Endothelial cell of umbilical vein (primary cell): Measurements from ENCODE around the gene GNAO1. TPM values are rescaled to one million over a fixed set of nuclear protein-coding genes. Genes with fewer than 3 reads are reported as not detected.

Source experiments
- BruUV-seq: library from RNA; stranded (reverse); fragments of 400-500 nt; replicated peaks from 2 replicates; lab custom pipeline; 2021; lab: Mats Ljungman, UMichigan
- CTCF ChIA-PET: fragments of 300-600, 350-600 bp; sonication (Branson Sonifier 250); formaldehyde crosslinking; loops from one replicate; lab custom pipeline; 2021; ENCODE audit warnings: antibody characterized with exemption, inconsistent platforms; lab: Charles Lee
- POLR2A ChIA-PET: fragments of 300-600, 350-600 bp; sonication (Branson Sonifier 250); formaldehyde crosslinking; loops from one replicate; lab custom pipeline; 2021; ENCODE audit warnings: antibody characterized with exemption, inconsistent platforms; lab: Charles Lee
- DNase-seq: peaks from one replicate; pipeline ENCODE4 v3.0.0-alpha.2; 2011; ENCODE audit warnings: low read depth, low spot score
- FAIRE-seq: peaks from 2 replicates; lab custom pipeline; 2011; peaks lifted over from hg19 to GRCh38; lab: Jason Lieb, UNC
- H2AFZ ChIP-seq: 2 replicates; pipeline ENCODE4 v1.6.0; 2012; ENCODE audit warnings: low read depth, low read length, control low read depth, inconsistent platforms
- H3K27ac ChIP-seq: 2 replicates; pipeline ENCODE4 v1.5.1; 2011; ENCODE audit warnings: low read depth, mild to moderate bottlenecking, control low read depth, low read length, moderate library complexity; ENCODE audit not compliant: insufficient read depth
- H3K27me3 ChIP-seq, 2 experiments: 2 replicates each; pipeline versions ENCODE4 v1.6.0 to v1.6.1; 2011; ENCODE audit warnings: low read length in 2 of 2, mixed read lengths in 1 of 2; ENCODE audit not compliant: control insufficient read depth in 2 of 2, insufficient read depth in 2 of 2
- H3K36me3 ChIP-seq, 2 experiments: 2 replicates in 1 of 2; 3 replicates in 1 of 2; pipeline ENCODE4 v1.5.1; 2011; ENCODE audit warnings: low read length in 2 of 2, mild to moderate bottlenecking in 1 of 2, moderate library complexity in 1 of 2; ENCODE audit not compliant: control insufficient read depth in 2 of 2, insufficient read depth in 2 of 2; ENCODE audit errors: extremely low read depth in 1 of 2
- H3K4me1 ChIP-seq: 3 replicates; pipeline ENCODE4 v1.5.1; 2011; ENCODE audit warnings: mild to moderate bottlenecking, low read length; ENCODE audit not compliant: control insufficient read depth, insufficient read depth; ENCODE audit errors: extremely low read depth
- H3K4me2 ChIP-seq: 2 replicates; pipeline ENCODE4 v1.6.1; 2011; ENCODE audit warnings: low read length, control low read depth, mixed read lengths; ENCODE audit not compliant: insufficient read depth
- H3K4me3 ChIP-seq, 3 experiments: fragments of 200-600 bp in 1 of 3; sonication (generic), shearing (Covaris generic) in 1 of 3; replicated peaks in 1 of 3; 2 replicates each; pipeline ENCODE4 v1.5.1; 2011 to 2016; ENCODE audit warnings: control low read depth in 3 of 3, low read length in 3 of 3, mild to moderate bottlenecking in 2 of 3, inconsistent platforms in 1 of 3, low read depth in 1 of 3, moderate library complexity in 1 of 3; ENCODE audit not compliant: insufficient read depth in 1 of 3
- H3K79me2 ChIP-seq: 2 replicates; pipeline ENCODE4 v1.6.0; 2012; ENCODE audit warnings: low read length, inconsistent platforms; ENCODE audit not compliant: control insufficient read depth, insufficient read depth
- H3K9ac ChIP-seq: replicated peaks from 2 replicates; pipeline ENCODE3; 2011; ENCODE audit warnings: low read length, control low read depth; ENCODE audit not compliant: insufficient read depth; ENCODE audit errors: extremely low read depth
- H3K9me1 ChIP-seq: replicated peaks from 3 replicates; pipeline ENCODE4 v1.6.0; 2011; ENCODE audit warnings: mild to moderate bottlenecking, low read length; ENCODE audit not compliant: control insufficient read depth, insufficient read depth; ENCODE audit errors: extremely low read depth
- H3K9me3 ChIP-seq: replicated peaks from 2 replicates; pipeline ENCODE4 v1.5.1; 2012; ENCODE audit warnings: low read length, inconsistent platforms; ENCODE audit not compliant: control insufficient read depth, insufficient read depth
- H4K20me1 ChIP-seq: replicated peaks from 2 replicates; pipeline ENCODE3; 2011; ENCODE audit warnings: mild to moderate bottlenecking, low read length; ENCODE audit not compliant: control insufficient read depth, insufficient read depth; ENCODE audit errors: extremely low read depth
- GATA2 ChIP-seq: IDR thresholded peaks from 2 replicates; pipeline ENCODE4 v1.7.0; 2011; ENCODE audit warnings: low read depth, mild to moderate bottlenecking, moderate library complexity, mixed read lengths, low read length; ENCODE audit not compliant: insufficient read length, insufficient read depth
- JUN ChIP-seq: IDR thresholded peaks from 2 replicates; pipeline ENCODE4 v1.6.1; 2011; ENCODE audit warnings: borderline replicate concordance, low read depth; ENCODE audit not compliant: insufficient read length, insufficient read depth
- MYC ChIP-seq: IDR thresholded peaks from one replicate; pipeline ENCODE4 v1.6.1; 2011; ENCODE audit warnings: mild to moderate bottlenecking, low read depth, low read length
- dilution Hi-C: fragments of 300-500 bp; cut with MboI; formaldehyde crosslinking; loops from one replicate; pipeline ENCODE4 v1.15.0; 2019; ENCODE audit warnings: low sequenced_read_pairs; ENCODE audit not compliant: extremely low pct_ligation_motif_present
- intact Hi-C: fragments of 100-400 bp; cut with micrococcal nuclease; formaldehyde crosslinking; loops from one replicate; pipeline ENCODE4 v1.10.0; 2022
- polyA plus RNA-seq, 4 experiments: library from polyadenylated mRNA; depleted of rRNA in 3 of 4; stranded (reverse) in 3 of 4; unstranded in 1 of 4; fragments of >200 nt; gene quantifications; 2 replicates each; pipeline versions ENCODE4 v1.2.1 to v1.2.3, GENCODE V29; 2011 to 2012; ENCODE audit warnings: missing spikeins in 1 of 4
- total RNA-seq: library from RNA; stranded (reverse); gene quantifications from 2 replicates; pipeline ENCODE4 v1.2.3, GENCODE V29; 2021
- TF ChIP-seq, protein P1 (sequence below), 2 donors: IDR thresholded peaks; 1 replicate in 1 of 2; 2 replicates in 1 of 2; pipeline ENCODE4 v1.5.1; 2011; ENCODE audit warnings: low read length in 2 of 2, mild to moderate bottlenecking in 2 of 2, moderate library complexity in 2 of 2, control low read depth in 1 of 2, inconsistent platforms in 1 of 2, low read depth in 1 of 2; ENCODE audit not compliant: insufficient read depth in 1 of 2; ENCODE audit errors: extremely low read depth in 1 of 2
- TF ChIP-seq, protein P2 (sequence below): IDR thresholded peaks from 2 replicates; pipeline ENCODE4 v1.6.1; 2011; ENCODE audit not compliant: insufficient read depth, insufficient read length

The GNAO1 gene
- total and polyA plus RNA-seq, 2 donors (not counting 3 experiments of a cell fraction or from before 2014, with no cell fraction given), result not detected

- H3K4me2 ChIP-seq, result no peak overlapping the region
- H3K27ac ChIP-seq, result no peak overlapping the region
- H3K9ac ChIP-seq, result no peak overlapping the region
- H3K27me3 ChIP-seq, result no peaks in the 10 kb centered on the region
- POLR2A ChIA-PET, result interaction anchor here (0.7 kb wide), 1 partner anchor 18 kb away, joined by 4 read pairs; no protein-coding TSS in a partner anchor
- no peaks in the 10 kb centered on the region for H3K9me1 ChIP-seq
- H3K4me1 ChIP-seq, result no peaks in the 10 kb centered on the region
- H3K9me3 ChIP-seq, result no peaks in the 10 kb centered on the region
- FAIRE-seq, result no peak
- TF ChIP-seq, protein P1, sequence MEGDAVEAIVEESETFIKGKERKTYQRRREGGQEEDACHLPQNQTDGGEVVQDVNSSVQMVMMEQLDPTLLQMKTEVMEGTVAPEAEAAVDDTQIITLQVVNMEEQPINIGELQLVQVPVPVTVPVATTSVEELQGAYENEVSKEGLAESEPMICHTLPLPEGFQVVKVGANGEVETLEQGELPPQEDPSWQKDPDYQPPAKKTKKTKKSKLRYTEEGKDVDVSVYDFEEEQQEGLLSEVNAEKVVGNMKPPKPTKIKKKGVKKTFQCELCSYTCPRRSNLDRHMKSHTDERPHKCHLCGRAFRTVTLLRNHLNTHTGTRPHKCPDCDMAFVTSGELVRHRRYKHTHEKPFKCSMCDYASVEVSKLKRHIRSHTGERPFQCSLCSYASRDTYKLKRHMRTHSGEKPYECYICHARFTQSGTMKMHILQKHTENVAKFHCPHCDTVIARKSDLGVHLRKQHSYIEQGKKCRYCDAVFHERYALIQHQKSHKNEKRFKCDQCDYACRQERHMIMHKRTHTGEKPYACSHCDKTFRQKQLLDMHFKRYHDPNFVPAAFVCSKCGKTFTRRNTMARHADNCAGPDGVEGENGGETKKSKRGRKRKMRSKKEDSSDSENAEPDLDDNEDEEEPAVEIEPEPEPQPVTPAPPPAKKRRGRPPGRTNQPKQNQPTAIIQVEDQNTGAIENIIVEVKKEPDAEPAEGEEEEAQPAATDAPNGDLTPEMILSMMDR (IDR thresholded peaks at IDR 0.05; ENCODE audit: extremely low read depth in 1 of 2, insufficient read depth in 1 of 2, low read depth in 1 of 2, low read length in 2 of 2), result no peak
- no peak for TF ChIP-seq MYC
- TF ChIP-seq JUN, result no peak
- H3K36me3 ChIP-seq, result peaks cover 13% of the 10 kb centered on the region in 2 experiments
- H3K79me2 ChIP-seq, result no peaks in the 10 kb centered on the region
- H3K4me3 ChIP-seq, result no peak overlapping the region
- no TSS peak for BruUV-seq
- CTCF ChIA-PET, result interaction anchor here (1.2 to 1.6 kb wide), 2 partner anchors 9 to 200 kb away, joined by 3 to 5 read pairs; no protein-coding TSS in a partner anchor
- intact Hi-C loops, result no loop called here
- dilution Hi-C loops, result no loop called here
- no peaks in the 10 kb centered on the region for H4K20me1 ChIP-seq
- no peak for DNase-seq
- H2AFZ ChIP-seq, result no peak overlapping the region
Observed at GRCh38 chr16:56400458-56400857, 209.2 kb downstream of the GNAO1 start.

DNA sequence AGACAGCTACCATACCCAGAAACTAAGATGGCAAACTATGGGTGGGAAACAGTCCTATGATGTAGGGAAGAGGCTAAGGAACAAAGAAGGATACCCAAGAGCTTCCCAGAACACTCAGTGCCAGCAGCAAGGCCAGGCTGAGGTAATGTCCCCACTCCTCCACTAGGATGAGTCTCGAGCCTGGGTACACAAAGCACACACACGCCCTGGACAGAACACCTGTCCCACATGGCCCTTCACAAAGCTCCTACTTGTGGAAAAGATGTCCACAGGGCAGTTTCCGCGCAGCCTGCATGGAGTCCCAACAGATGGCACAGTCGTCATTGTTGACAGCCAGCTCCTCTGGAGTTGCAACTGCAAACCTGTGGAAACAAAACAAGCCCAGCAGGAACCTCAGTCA lies 210.2 kb downstream of the GNAO1 start:
- CTCF ChIA-PET, result interaction anchor here (1.0 to 1.6 kb wide), 3 partner anchors 10 to 199 kb away, joined by 3 to 5 read pairs (median 3); no protein-coding TSS in a partner anchor
- no peak for FAIRE-seq
- no peak overlapping the region for H3K9ac ChIP-seq

More for the DNA sequence above, 210.2 kb downstream of the GNAO1 start:
- Histone ChIP-seq H3K79me2 (no peaks in the 10 kb centered on the region), H3K4me1 (no peaks in the 10 kb centered on the region), H3K4me2 (no peak overlapping the region), H4K20me1 (no peaks in the 10 kb centered on the region), H3K4me3 (no peak overlapping the region), H3K36me3 (peaks cover 13 to 14% of the 10 kb centered on the region in 2 experiments), H3K27me3 (no peaks in the 10 kb centered on the region), H2AFZ (no peak overlapping the region), H3K27ac (no peak overlapping the region), H3K9me1 (no peaks in the 10 kb centered on the region), H3K9me3 (no peaks in the 10 kb centered on the region)
- POLR2A ChIA-PET, result no interaction called here
- dilution Hi-C loops (no loop called here), intact Hi-C loops (no loop called here)
- no TSS peak for BruUV-seq
- no peak for DNase-seq
- TF ChIP-seq, protein P1 (IDR thresholded peaks at IDR 0.05; ENCODE audit: extremely low read depth in 1 of 2, insufficient read depth in 1 of 2, low read depth in 1 of 2, low read length in 2 of 2), result peak; percentile 7 to 27
- TF ChIP-seq GATA2, result no peak
- TF ChIP-seq, protein P2, sequence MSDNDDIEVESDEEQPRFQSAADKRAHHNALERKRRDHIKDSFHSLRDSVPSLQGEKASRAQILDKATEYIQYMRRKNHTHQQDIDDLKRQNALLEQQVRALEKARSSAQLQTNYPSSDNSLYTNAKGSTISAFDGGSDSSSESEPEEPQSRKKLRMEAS, result no peak
